ENCODE data around the gene SLC25A33. TPM values are rescaled to one million over a fixed set of nuclear protein-coding genes. Genes with fewer than 3 reads are reported as not detected.
A peak's percentile ranks its signal among the peaks of the same experiment; 100 is the strongest.
"Not testable (repeated sequence)": the region's sequence is repeated elsewhere in the genome, so short reads cannot be mapped to it uniquely, and the experiment has no call there.

The SLC25A33 gene
- total and polyA plus RNA-seq, 2 experiments from 2014 or later, result 10.4 to 12.3 TPM

DNA sequence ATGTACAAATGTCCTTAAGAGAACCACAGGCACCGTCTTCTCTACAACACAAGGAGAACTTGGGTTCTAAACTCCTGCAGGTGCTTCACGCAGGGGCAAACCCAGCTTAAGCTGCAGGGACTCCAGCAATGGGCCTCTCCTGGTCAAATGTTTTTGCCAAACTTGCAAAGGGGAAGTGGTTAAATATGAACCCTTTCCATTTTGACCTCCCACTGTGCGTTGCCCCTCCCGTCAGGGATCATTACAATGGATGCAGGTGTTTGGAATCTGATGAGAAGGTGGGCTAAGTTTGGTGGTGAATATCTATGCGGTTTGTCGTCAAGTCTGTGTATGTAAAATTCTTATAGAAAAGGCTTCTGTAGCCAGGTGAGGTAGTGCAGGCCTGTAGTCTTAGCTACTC lies 29.1 kb upstream of the SLC25A33 start:
- Histone ChIP-seq H3K9me3 (ENCODE audit: low read depth) (no peaks in the 10 kb centered on the region), H3K27ac (no peak overlapping the region), H3K4me3 (no peak overlapping the region), H3K36me3 (no peaks in the 10 kb centered on the region), H3K4me1 (ENCODE audit: low read depth) (no peaks in the 10 kb centered on the region), H3K27me3 (no peaks in the 10 kb centered on the region)
- TF ChIP-seq, protein P1, sequence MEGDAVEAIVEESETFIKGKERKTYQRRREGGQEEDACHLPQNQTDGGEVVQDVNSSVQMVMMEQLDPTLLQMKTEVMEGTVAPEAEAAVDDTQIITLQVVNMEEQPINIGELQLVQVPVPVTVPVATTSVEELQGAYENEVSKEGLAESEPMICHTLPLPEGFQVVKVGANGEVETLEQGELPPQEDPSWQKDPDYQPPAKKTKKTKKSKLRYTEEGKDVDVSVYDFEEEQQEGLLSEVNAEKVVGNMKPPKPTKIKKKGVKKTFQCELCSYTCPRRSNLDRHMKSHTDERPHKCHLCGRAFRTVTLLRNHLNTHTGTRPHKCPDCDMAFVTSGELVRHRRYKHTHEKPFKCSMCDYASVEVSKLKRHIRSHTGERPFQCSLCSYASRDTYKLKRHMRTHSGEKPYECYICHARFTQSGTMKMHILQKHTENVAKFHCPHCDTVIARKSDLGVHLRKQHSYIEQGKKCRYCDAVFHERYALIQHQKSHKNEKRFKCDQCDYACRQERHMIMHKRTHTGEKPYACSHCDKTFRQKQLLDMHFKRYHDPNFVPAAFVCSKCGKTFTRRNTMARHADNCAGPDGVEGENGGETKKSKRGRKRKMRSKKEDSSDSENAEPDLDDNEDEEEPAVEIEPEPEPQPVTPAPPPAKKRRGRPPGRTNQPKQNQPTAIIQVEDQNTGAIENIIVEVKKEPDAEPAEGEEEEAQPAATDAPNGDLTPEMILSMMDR (IDR thresholded peaks at IDR 0.05; ENCODE audit: low read depth, low read length), result no peak
- DNase-seq (ENCODE audit: low read depth in 1 of 2, low spot score in 1 of 2), result no peak

DNA sequence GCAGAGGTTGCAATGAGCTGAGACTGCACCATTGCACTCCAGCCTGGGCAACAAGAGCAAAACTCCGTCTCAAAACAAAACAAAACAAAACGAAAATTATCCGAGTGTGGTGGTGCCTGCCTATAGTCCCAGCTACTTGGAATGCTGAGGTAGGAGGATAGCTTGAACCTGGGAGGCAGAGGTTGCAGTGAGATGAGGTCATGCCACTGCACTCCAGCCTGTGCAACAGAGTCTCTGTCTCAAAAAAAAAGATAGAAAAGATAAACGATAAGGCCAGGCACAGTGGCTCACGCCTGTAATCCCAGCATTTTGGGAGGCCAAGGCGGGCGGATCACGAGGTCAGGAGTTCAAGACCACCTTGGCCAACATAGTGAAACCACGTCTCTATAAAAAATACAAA lies 23.7 kb upstream of the SLC25A33 start:
- H3K27ac ChIP-seq; H3K36me3 ChIP-seq; DNase-seq (ENCODE audit: low read depth in 1 of 2, low spot score in 1 of 2); H3K9me3 ChIP-seq (ENCODE audit: low read depth); H3K4me3 ChIP-seq; H3K27me3 ChIP-seq; H3K4me1 ChIP-seq (ENCODE audit: low read depth): not testable (repeated sequence)

DNA sequence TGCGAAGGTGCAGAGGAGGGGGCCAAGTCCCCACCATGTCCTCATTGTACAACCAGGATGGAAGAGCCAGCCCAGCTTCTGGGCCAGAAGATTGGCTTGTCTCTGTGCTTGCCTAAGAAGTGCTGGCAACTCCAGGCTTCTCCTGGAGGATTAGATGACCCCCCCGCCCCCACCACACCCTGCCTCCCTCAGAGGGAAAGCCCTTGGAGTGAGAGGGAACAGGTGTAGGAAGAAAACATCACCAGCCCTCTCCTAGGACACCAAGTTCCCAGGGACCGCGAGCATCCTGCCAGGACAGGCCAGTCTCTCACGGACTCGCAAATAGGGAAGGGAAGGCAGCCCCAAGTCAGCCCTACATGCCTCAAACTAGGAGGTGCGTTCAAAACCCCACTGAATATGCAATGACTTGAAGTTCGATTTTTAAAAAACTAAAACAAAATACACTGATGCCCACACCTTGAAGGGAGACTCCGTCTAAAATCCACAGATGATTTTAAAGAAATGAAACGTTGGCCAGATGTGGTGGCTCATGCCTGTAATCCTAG lies 20.7 kb upstream of the SLC25A33 start:
- Histone ChIP-seq H3K27ac (no peak overlapping the region), H3K4me3 (no peak overlapping the region), H3K4me1 (ENCODE audit: low read depth) (no peaks in the 10 kb centered on the region), H3K27me3 (no peaks in the 10 kb centered on the region), H3K36me3 (no peaks in the 10 kb centered on the region), H3K9me3 (ENCODE audit: low read depth) (no peaks in the 10 kb centered on the region)
- DNase-seq (ENCODE audit: low read depth in 1 of 2, low spot score in 1 of 2), result no peak
- TF ChIP-seq, protein P1 (IDR thresholded peaks at IDR 0.05; ENCODE audit: low read depth, low read length), result no peak

DNA sequence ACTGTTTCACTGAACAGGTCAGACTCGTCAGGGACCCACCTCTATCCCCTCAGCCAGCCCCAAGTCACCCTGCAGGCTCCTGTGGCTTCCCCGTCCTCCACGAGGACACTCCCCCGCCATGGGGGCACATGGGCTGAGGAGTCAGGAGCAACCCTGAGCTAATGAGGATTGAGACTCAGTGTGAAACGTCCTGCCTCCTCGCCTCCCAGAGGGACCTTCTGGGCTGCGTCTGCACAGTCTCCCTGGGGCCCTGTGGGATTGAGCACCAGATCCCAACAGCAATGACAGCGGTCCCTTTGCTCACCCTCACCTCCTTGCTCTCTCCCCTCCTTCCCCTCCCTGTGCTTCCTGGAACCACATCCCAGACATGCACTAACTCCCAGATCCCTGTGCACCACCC lies 18.9 kb upstream of the SLC25A33 start:
- Histone ChIP-seq H3K9me3 (ENCODE audit: low read depth) (no peaks in the 10 kb centered on the region), H3K27me3 (no peaks in the 10 kb centered on the region), H3K4me1 (ENCODE audit: low read depth) (no peaks in the 10 kb centered on the region), H3K4me3 (no peak overlapping the region), H3K36me3 (no peaks in the 10 kb centered on the region), H3K27ac (no peak overlapping the region)
- TF ChIP-seq, protein P1 (IDR thresholded peaks at IDR 0.05; ENCODE audit: low read depth, low read length), result no peak
- no peak for DNase-seq (ENCODE audit: low read depth in 1 of 2, low spot score in 1 of 2)

DNA sequence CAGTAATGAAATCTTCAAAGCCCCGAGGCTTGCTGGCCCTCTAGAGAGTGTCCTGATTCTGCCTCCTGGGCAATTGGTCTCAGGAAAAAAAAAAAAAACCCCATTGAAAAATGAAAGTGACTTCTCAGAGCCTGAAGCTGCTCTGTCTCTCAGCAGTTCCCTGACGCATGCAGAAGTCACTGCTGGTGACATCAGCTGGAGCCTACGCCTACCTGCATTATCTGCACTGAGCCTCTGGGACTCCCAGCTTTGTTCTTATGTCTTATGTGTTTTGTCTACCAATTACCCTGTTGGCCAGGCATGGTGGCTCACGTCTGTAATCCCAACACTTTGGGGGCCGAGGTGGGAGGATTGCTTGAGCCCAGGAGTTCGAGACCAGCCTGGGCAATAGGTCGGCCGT lies 10.1 kb upstream of the SLC25A33 start:
- Histone ChIP-seq H3K27ac (no peak overlapping the region), H3K27me3 (no peaks in the 10 kb centered on the region), H3K4me1 (ENCODE audit: low read depth) (peaks cover 20% of the 10 kb centered on the region), H3K4me3 (no peak overlapping the region), H3K36me3 (no peaks in the 10 kb centered on the region), H3K9me3 (ENCODE audit: low read depth) (no peaks in the 10 kb centered on the region)
- TF ChIP-seq, protein P1 (IDR thresholded peaks at IDR 0.05; ENCODE audit: low read depth, low read length), result no peak
- peak in 1 of 2 donors; percentile 14 for DNase-seq (ENCODE audit: low read depth in 1 of 2, low spot score in 1 of 2)

DNA sequence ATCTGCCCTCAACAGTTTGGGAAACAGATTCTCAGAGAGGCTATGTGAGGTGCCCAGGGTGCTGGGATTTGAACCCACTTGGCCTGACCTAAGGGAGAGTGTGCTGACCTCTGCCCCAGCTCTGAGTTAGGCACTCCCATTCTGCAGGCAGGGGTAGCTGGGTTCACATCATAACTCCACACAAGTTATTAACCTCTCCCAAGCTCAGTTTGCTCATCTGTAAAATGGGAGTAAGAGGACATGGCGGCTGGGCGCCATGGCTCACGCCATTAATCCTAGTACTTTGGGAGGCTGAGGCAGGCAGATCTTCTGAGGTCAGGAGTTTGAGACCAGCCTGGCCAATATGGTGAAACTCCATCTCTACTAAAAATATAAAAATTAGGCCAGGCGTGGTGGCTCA lies 8.9 kb upstream of the SLC25A33 start:
- no peak overlapping the region for H3K27ac ChIP-seq
- H3K9me3 ChIP-seq (ENCODE audit: low read depth), result no peaks in the 10 kb centered on the region
- TF ChIP-seq, protein P1 (IDR thresholded peaks at IDR 0.05; ENCODE audit: low read depth, low read length), result no peak
- peaks cover 20% of the 10 kb centered on the region for H3K4me1 ChIP-seq (ENCODE audit: low read depth)
- no peaks in the 10 kb centered on the region for H3K27me3 ChIP-seq
- no peaks in the 10 kb centered on the region for H3K36me3 ChIP-seq
- no peak overlapping the region for H3K4me3 ChIP-seq
- DNase-seq (ENCODE audit: low read depth in 1 of 2, low spot score in 1 of 2), result no peak
